ENCODE results near the gene ALG9.

The ALG9 gene

DNA sequence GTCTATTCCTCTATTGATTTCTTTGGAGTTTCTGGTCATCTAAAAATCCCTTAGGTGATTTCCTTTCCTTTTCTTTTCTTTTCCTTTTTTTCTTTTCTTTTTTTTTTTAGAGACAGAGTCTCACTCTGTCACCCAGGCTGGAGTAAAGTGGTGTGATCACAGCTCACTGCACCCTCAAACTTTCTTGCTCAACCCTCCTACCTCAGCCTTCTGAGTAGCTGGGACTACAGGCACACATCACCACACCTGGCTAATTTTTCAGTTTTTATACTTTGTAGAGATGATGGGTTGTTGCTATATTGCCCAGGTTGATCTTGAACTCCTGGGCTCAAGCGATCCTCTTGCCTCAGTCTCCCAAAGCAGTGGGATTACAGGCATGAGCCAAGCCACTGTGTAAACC, 45.4 kb upstream of the ALG9 start:
- DNase-seq (ENCODE audit: low read depth), result no peak
- H3K4me3 ChIP-seq (ENCODE audit: control insufficient read depth, low read depth, low read length), result no peak overlapping the region
- TF ChIP-seq, protein P1, sequence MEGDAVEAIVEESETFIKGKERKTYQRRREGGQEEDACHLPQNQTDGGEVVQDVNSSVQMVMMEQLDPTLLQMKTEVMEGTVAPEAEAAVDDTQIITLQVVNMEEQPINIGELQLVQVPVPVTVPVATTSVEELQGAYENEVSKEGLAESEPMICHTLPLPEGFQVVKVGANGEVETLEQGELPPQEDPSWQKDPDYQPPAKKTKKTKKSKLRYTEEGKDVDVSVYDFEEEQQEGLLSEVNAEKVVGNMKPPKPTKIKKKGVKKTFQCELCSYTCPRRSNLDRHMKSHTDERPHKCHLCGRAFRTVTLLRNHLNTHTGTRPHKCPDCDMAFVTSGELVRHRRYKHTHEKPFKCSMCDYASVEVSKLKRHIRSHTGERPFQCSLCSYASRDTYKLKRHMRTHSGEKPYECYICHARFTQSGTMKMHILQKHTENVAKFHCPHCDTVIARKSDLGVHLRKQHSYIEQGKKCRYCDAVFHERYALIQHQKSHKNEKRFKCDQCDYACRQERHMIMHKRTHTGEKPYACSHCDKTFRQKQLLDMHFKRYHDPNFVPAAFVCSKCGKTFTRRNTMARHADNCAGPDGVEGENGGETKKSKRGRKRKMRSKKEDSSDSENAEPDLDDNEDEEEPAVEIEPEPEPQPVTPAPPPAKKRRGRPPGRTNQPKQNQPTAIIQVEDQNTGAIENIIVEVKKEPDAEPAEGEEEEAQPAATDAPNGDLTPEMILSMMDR (conservative IDR thresholded peaks at IDR 0.05; ENCODE audit: control insufficient read depth, insufficient read depth, low read depth, low read length), result no peak

DNA sequence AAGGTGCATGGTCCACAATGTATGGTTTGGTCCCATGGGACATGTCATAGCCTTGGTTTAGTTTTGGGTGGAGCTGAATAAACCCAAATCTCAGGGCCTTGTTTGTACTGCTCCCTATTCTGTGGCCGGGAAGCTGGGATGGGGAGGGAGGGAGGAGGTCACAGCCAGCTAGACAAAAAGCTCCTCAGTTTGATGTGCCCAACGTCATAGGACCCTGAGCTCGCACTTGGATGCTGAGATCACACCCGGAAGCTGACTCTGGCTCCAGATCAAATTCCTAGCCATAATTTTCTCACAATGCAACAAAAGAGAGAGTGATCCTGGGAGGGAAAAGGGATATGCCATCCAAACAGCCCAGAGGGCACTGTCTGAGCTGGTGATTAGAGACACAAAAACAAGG, 42.6 kb upstream of the ALG9 start:
- no peak overlapping the region for H3K4me3 ChIP-seq (ENCODE audit: control insufficient read depth, low read depth, low read length)

DNA sequence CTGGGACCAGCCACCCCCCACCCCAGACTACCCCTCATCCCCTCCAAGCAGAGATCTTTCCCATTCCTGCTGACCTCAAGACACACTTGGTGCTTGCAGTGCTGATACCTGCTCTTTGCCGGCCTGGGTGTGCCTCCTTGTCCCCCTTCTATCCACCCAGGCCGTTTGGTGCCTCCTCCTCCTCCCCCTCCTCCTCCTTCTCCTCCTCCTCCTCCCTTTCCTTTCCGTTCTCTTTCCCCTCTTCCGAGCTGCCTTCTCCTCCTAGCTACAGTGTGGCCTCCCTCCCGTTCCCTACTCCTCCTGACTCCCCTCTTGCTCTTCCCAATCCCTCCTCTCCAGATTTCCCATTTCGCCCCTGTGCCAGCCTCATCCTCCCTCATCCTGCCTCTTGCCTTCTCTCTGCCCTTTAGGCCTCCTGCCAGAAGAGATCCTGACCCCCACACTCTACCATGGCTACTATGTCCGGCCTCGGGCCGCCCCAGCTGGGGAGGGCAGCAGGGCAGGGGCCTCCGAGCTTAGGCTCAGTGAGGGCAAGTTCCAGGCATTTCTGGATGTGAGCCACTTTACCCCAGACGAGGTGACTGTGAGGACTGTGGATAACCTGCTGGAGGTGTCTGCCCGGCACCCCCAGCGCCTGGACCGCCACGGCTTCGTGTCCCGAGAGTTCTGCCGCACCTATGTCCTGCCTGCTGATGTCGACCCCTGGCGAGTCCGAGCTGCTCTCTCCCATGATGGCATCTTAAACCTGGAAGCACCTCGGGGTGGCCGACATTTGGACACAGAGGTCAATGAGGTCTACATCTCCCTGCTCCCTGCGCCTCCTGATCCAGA, 41.9 kb upstream of the ALG9 start:
- peak overlapping the region; percentile 24 for H3K4me3 ChIP-seq (ENCODE audit: control insufficient read depth, low read depth, low read length)
- TF ChIP-seq, protein P1 (conservative IDR thresholded peaks at IDR 0.05; ENCODE audit: control insufficient read depth, insufficient read depth, low read depth, low read length), result no peak

More for the DNA sequence above, 42.6 kb upstream of the ALG9 start:
- DNase-seq (ENCODE audit: low read depth), result peak; percentile 69
- TF ChIP-seq, protein P1 (conservative IDR thresholded peaks at IDR 0.05; ENCODE audit: control insufficient read depth, insufficient read depth, low read depth, low read length), result no peak

DNA sequence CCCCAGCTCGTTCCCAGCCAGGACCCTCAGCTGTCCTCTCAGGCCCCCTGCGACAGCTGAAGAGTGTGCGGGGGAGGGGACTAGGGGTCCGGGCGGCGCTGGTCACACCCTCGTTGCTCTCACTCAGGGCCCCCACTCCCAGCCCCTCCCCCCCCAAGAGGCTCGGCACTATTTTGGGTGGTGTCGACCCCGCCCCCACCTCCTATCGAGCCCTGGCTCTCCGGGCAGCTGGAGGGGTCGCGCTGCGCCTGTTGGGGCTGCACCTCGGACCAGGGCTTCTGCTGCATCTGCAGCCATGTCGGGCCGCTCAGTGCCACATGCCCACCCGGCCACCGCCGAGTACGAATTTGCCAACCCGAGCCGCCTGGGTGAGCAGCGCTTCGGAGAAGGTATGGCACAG, 41.2 kb upstream of the ALG9 start, which contains the start of gene HSPB2:
Gene HSPB2 (plus strand): TSS at position 200 of the 400 bp plus-strand sequence. CDS start 96 bp downstream, at position 296.
- TF ChIP-seq, protein P1 (conservative IDR thresholded peaks at IDR 0.05; ENCODE audit: control insufficient read depth, insufficient read depth, low read depth, low read length), result no peak
- H3K4me3 ChIP-seq (ENCODE audit: control insufficient read depth, low read depth, low read length), result peak within 1 kb of the TSS; percentile 24
- no peak for DNase-seq (ENCODE audit: low read depth)

More for the DNA sequence above, 41.9 kb upstream of the ALG9 start:
- no peak for DNase-seq (ENCODE audit: low read depth)

DNA sequence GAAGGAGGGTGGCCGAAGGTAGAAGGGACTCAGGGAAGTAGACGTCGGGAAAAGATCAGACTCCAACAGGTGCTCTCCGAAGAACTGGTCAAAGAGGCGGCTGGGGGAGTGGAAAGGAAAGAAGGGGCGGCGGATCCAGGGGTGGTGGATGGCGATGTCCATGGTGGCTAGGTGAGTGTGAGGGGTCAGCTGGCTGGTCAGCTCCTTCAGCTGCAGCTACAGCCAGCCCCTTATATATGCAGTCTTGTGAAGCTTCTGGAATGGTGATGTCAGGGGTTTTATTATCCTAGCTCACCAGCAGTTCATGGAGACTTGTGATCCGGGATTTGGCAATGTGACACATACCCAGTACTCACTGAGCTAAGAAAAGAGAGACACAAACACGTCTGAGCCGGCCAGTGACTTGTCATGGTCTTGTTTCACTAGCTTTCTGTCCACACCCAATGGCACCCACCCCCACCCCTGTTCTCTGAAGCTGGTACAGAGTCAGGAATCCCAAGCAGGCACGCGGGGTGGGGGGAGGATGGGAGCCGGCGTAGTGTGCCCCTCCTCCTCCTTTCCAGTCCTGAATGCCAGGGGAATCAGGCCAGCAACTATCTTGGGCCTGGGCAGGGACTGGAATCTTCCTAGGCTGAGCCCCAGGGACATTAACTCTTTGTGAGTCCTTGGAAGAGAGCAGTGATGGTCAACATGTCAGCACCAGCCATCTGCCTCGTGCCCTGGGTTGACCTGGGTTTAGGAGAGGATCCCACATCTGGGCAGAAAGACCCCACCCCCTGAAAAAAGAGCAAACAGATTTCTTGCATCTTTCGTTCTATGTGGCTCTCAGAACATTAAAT, 40.4 kb upstream of the ALG9 start, which contains the start of gene CRYAB:
Gene CRYAB (minus strand): TSS at position 208 of the 839 bp plus-strand sequence. CDS start 46 bp downstream, at position 162.
- DNase-seq (ENCODE audit: low read depth), result peak; percentile 81
- peak within 1 kb of the TSS; percentile 24 for H3K4me3 ChIP-seq (ENCODE audit: control insufficient read depth, low read depth, low read length)

More for the DNA sequence above, 40.4 kb upstream of the ALG9 start, which contains the start of gene CRYAB:
- TF ChIP-seq, protein P1 (conservative IDR thresholded peaks at IDR 0.05; ENCODE audit: control insufficient read depth, insufficient read depth, low read depth, low read length), result no peak

All from fibroblast of mammary gland (primary cell).